GM19372 (cell line): ENCODE data around the gene OTUB1.

Source experiments
- ATAC-seq: cut with Tn5 transposase; IDR thresholded peaks from one replicate; pipeline ENCODE4 v1.9.1; 2021; ENCODE audit warnings: mild to moderate bottlenecking, low read depth, moderate library complexity; ENCODE audit not compliant: unreplicated experiment

The OTUB1 gene

GRCh38 chr11:63974259-63975143, 11.7 kb upstream of the OTUB1 start, which contains the start of gene COX8A:
Gene COX8A, plus strand, starts transcription at chr11:63974620. Its CDS starts 61 bp downstream, at chr11:63974681.
- ATAC-seq = peak; percentile 94

GRCh38 chr11:63978551-63979239, 7.5 kb upstream of the OTUB1 start:
- no peak for ATAC-seq

GRCh38 chr11:63979426-63979825, 6.8 kb upstream of the OTUB1 start:
- no peak for ATAC-seq

GRCh38 chr11:63985812-63986155, 454 bp upstream of the OTUB1 start:
- no peak for ATAC-seq

GRCh38 chr11:63986932-63987513, 785 bp downstream of the OTUB1 start:
- ATAC-seq = no peak

GRCh38 chr11:63991558-63991957, 5.3 kb downstream of the OTUB1 start:
- no peak for ATAC-seq

GRCh38 chr11:63993100-63993499, 6.9 kb downstream of the OTUB1 start:
- no peak for ATAC-seq

GRCh38 chr11:63993993-63994392, 7.8 kb downstream of the OTUB1 start:
- no peak for ATAC-seq

- ATAC-seq = no peak
Measured at GRCh38 chr11:63996512-63996911, 10.3 kb downstream of the OTUB1 start.

- ATAC-seq = no peak
Measured at GRCh38 chr11:63997104-63997700, 11.0 kb downstream of the OTUB1 start.

GRCh38 chr11:63997801-63998337, 11.6 kb downstream of the OTUB1 start:
- no peak for ATAC-seq

- ATAC-seq = no peak
Measured at GRCh38 chr11:63998558-63999348, 12.5 kb downstream of the OTUB1 start.

- no peak for ATAC-seq
Measured at GRCh38 chr11:63999349-64000025, 13.2 kb downstream of the OTUB1 start.

GRCh38 chr11:64000026-64000739, 13.9 kb downstream of the OTUB1 start:
- peak; percentile 54 for ATAC-seq

- ATAC-seq = no peak
Measured at GRCh38 chr11:64000740-64001483, 14.7 kb downstream of the OTUB1 start.

- no peak for ATAC-seq
Measured at GRCh38 chr11:64001484-64002420, 15.5 kb downstream of the OTUB1 start.
